HG02798 (cell line): ENCODE measurements around the gene RAG2.
"Not testable (repeated sequence)": the region's sequence is repeated elsewhere in the genome, so short reads cannot be mapped to it uniquely, and the experiment has no call there.

Experiments used
- ATAC-seq: cut with Tn5 transposase; IDR thresholded peaks from one replicate; pipeline ENCODE4 v1.9.1; 2021; ENCODE audit warnings: mild to moderate bottlenecking; ENCODE audit not compliant: unreplicated experiment, poor library complexity

The RAG2 gene

GRCh38 chr11:36558571-36559413, 39.2 kb downstream of the RAG2 start:
- ATAC-seq: peak; percentile 91

GRCh38 chr11:36557991-36558390, 40.0 kb downstream of the RAG2 start:
- no peak for ATAC-seq

- not testable (repeated sequence) for ATAC-seq
Observed at GRCh38 chr11:36557390-36557789, 40.6 kb downstream of the RAG2 start.

GRCh38 chr11:36550385-36551115, 47.5 kb downstream of the RAG2 start:
- no peak for ATAC-seq
